IMR-90 (cell line): ENCODE data around the gene C1QL4. TPM values are rescaled to one million over a fixed set of nuclear protein-coding genes. Genes with fewer than 3 reads are reported as not detected.

Experiments
- ATAC-seq: fragments of 200-7000 bp; cut with Tn5 transposase; 2 replicates; pipeline ENCODE4 v1.9.1; 2020; ENCODE audit warnings: low read depth, mild to moderate bottlenecking, moderate library complexity
- BruUV-seq: library from RNA; stranded (reverse); fragments of 400-500 nt; replicated peaks from 2 replicates; lab custom pipeline; 2021; lab: Mats Ljungman, UMichigan
- CTCF ChIA-PET: fragments of 300-600 bp; formaldehyde crosslinking; extraction: SDS; loops from one replicate; lab custom pipeline; 2021; ENCODE audit warnings: antibody characterized with exemption; lab: Yijun Ruan, JAX
- POLR2A ChIA-PET: fragments of 300-600 bp; sonication (Branson Sonifier 250); formaldehyde crosslinking; loops from one replicate; lab custom pipeline; 2022; ENCODE audit warnings: antibody characterized with exemption; ENCODE audit not compliant: unreplicated experiment; lab: Charles Lee
- DNase-seq: peaks from one replicate; pipeline ENCODE4 v3.0.0; 2013
- H2AFZ ChIP-seq: replicated peaks from 2 replicates; pipeline ENCODE3; 2013; ENCODE audit warnings: low read length, mild to moderate bottlenecking; ENCODE audit not compliant: poor library complexity
- H2AK5ac ChIP-seq: 2 replicates; pipeline ENCODE4 v1.6.1; 2013; ENCODE audit warnings: low read depth, low read length, inconsistent platforms
- H2AK9ac ChIP-seq: replicated peaks from 2 replicates; pipeline ENCODE3; 2013; ENCODE audit warnings: mild to moderate bottlenecking, low read depth, low read length, moderate library complexity; ENCODE audit not compliant: poor library complexity
- H2BK120ac ChIP-seq: 2 replicates; pipeline ENCODE4 v1.6.1; 2013; ENCODE audit warnings: low read depth, low read length, inconsistent platforms
- H2BK15ac ChIP-seq: 3 replicates; pipeline ENCODE4 v1.6.1; 2013; ENCODE audit warnings: low read depth, low read length, inconsistent platforms
- H2BK20ac ChIP-seq: 2 replicates; pipeline ENCODE4 v1.6.1; 2013; ENCODE audit warnings: low read depth, mild to moderate bottlenecking, inconsistent platforms, low read length, moderate library complexity
- H2BK5ac ChIP-seq: 2 replicates; pipeline ENCODE4 v1.6.1; 2013; ENCODE audit warnings: mild to moderate bottlenecking, low read depth, low read length, inconsistent platforms; ENCODE audit not compliant: poor library complexity, severe bottlenecking
- H3K14ac ChIP-seq: replicated peaks from 2 replicates; pipeline ENCODE4 v1.6.1; 2013; ENCODE audit warnings: low read depth, low read length, inconsistent platforms
- H3K18ac ChIP-seq: 2 replicates; pipeline ENCODE4 v1.6.1; 2013; ENCODE audit warnings: low read depth, low read length, control low read depth
- H3K23ac ChIP-seq: 2 replicates; pipeline ENCODE4 v1.6.1; 2013; ENCODE audit warnings: low read depth, low read length, inconsistent platforms
- H3K27ac ChIP-seq: 2 replicates; pipeline ENCODE4 v1.5.1; 2013; ENCODE audit warnings: mild to moderate bottlenecking, control low read depth, low read length; ENCODE audit not compliant: insufficient read depth
- H3K27me3 ChIP-seq: 2 replicates; pipeline ENCODE4 v1.6.1; 2013; ENCODE audit warnings: low read length; ENCODE audit not compliant: control insufficient read depth, insufficient read depth
- H3K36me3 ChIP-seq: 2 replicates; pipeline ENCODE4 v1.6.1; 2013; ENCODE audit warnings: low read length, mixed read lengths; ENCODE audit not compliant: control insufficient read depth, insufficient read depth
- H3K4ac ChIP-seq: 2 replicates; pipeline ENCODE4 v1.6.1; 2013; ENCODE audit warnings: low read depth, low read length, inconsistent platforms
- H3K4me1 ChIP-seq: 2 replicates; pipeline ENCODE4 v1.6.1; 2013; ENCODE audit warnings: low read length, mixed read lengths; ENCODE audit not compliant: control insufficient read depth, insufficient read depth
- H3K4me2 ChIP-seq: 2 replicates; pipeline ENCODE4 v1.6.1; 2013; ENCODE audit warnings: low read depth, mild to moderate bottlenecking, control low read depth, low read length, moderate library complexity
- H3K4me3 ChIP-seq: 2 replicates; pipeline ENCODE4 v1.5.1; 2013; ENCODE audit warnings: low read depth, mild to moderate bottlenecking, control low read depth, low read length, moderate library complexity; ENCODE audit not compliant: insufficient read depth
- H3K56ac ChIP-seq: 2 replicates; pipeline ENCODE4 v1.6.1; 2013; ENCODE audit warnings: low read length, inconsistent platforms; ENCODE audit not compliant: insufficient read depth; ENCODE audit errors: extremely low read depth
- H3K79me1 ChIP-seq, 2 experiments: 2 replicates each; pipeline ENCODE4 v1.6.1; 2013; ENCODE audit warnings: low read length in 2 of 2, inconsistent platforms in 1 of 2, low read depth in 1 of 2
- H3K9ac ChIP-seq: 2 replicates; pipeline ENCODE4 v1.6.1; 2013; ENCODE audit warnings: low read depth, low read length, control low read depth
- H3K9me1 ChIP-seq: 2 replicates; pipeline ENCODE4 v1.6.1; 2013; ENCODE audit warnings: low read length, inconsistent platforms; ENCODE audit not compliant: insufficient read depth
- H3K9me3 ChIP-seq: 2 replicates; pipeline ENCODE4 v1.6.1; 2013; ENCODE audit warnings: low read length; ENCODE audit not compliant: control insufficient read depth, insufficient read depth
- H4K20me1 ChIP-seq: 2 replicates; pipeline ENCODE4 v1.6.1; 2013; ENCODE audit warnings: low read length, inconsistent platforms; ENCODE audit not compliant: insufficient read depth
- H4K5ac ChIP-seq: 2 replicates; pipeline ENCODE4 v1.6.1; 2013; ENCODE audit warnings: mild to moderate bottlenecking, low read depth, low read length, control low read depth
- H4K8ac ChIP-seq, 2 experiments: 2 replicates each; pipeline ENCODE4 v1.6.1; 2013; ENCODE audit warnings: low read depth in 2 of 2, low read length in 2 of 2, control low read depth in 1 of 2, inconsistent platforms in 1 of 2
- H4K91ac ChIP-seq: 2 replicates; pipeline ENCODE4 v1.6.1; 2013; ENCODE audit warnings: low read depth, low read length, inconsistent platforms; ENCODE audit not compliant: insufficient read depth
- BHLHE40 ChIP-seq: fragments of 150-350 bp; IDR thresholded peaks from 2 replicates; pipeline ENCODE4 v1.6.1; 2016; ENCODE audit warnings: mild to moderate bottlenecking, low read depth, low read length
- WGBS, 2 experiments: methylation state at CpG; one replicate each; pipeline versions ENCODE4 v1.1.5 to v1.1.7; 2013; ENCODE audit warnings: missing lambda C conversion rate in 2 of 2; ENCODE audit not compliant: insufficient read length in 1 of 2; ENCODE audit errors: extremely low coverage in 2 of 2; 5-methylcytosine and 5-hydroxymethylcytosine counted together
- dilution Hi-C: fragments of 300-500 bp; cut with HindIII; formaldehyde crosslinking; loops from one replicate; pipeline ENCODE4 v1.14.3; 2018; ENCODE audit warnings: low sequenced_read_pairs; ENCODE audit not compliant: unreplicated experiment
- in situ Hi-C: fragments of 300-500 bp; cut with MboI; formaldehyde crosslinking; loops from 3 replicates; pipeline ENCODE4 v1.14.3; 2019; ENCODE audit warnings: low sequenced_read_pairs, inconsistent platforms, mixed read lengths
- intact Hi-C: fragments of 100-400 bp; cut with micrococcal nuclease; formaldehyde crosslinking; loops from 2 replicates; pipeline ENCODE4 v1.10.0; 2022
- polyA plus RNA-seq, 3 experiments: library from polyadenylated mRNA; depleted of rRNA; stranded (reverse); fragments of >200 nt; gene quantifications; 2 replicates each; pipeline ENCODE4 v1.2.3, GENCODE V29; 2012; ENCODE audit warnings: low replicate concordance in 1 of 3
- total RNA-seq: library from RNA; depleted of rRNA; stranded (reverse); fragments of >200 nt; gene quantifications from 2 replicates; pipeline ENCODE4 v1.2.3, GENCODE V29; 2012
- TF ChIP-seq, protein P1 (sequence below): conservative IDR thresholded peaks from 2 replicates; pipeline ENCODE4 v1.5.1; 2012; ENCODE audit warnings: mild to moderate bottlenecking, low read depth, low read length, improper control_type of control experiment

Gene C1QL4
- total and polyA plus RNA-seq, 2 of the 4 experiments (the other 2 are of a cell fraction) = 0.18 to 0.46 TPM

DNA sequence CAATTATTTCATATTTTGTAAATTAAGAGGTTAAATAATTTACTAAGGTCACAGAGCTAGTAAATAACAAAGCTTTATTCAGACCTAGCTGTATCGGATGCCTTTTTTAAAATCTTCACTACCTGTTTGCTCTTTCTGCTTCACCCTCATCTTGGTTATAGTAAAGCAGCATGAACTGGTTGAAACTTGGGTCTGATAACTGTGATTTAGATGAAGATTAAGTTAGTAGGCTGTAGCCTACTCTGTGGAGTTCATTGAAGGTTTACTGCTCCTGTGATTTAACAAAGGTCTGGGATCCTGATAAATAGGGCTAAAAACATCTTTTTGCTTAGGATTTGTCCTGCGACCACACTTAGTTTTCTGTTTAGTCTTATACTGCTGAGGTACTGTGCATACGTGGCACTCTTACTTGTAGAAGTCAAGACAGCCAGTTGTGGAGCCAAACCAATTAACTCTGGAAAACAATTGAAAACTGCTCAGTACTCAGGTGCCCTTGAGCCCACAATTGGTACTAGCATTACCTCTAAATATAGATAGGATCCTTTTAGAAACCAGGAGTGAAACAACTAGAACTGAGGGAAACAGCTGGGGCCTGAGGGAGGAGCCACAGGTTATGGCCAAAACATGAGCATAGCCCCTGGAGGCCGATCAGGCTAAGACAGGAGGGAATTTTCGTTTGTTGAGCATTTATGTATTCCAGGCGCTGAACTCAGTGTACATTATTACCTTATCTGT, 32.6 kb upstream of the C1QL4 start:
- H3K4ac ChIP-seq = peak overlapping the region; percentile 58; the same call in 1 of the 2 replicates
- no peak overlapping the region for H3K27ac ChIP-seq
- peak overlapping the region; percentile 41 for H2BK5ac ChIP-seq
- TF ChIP-seq, protein P1, sequence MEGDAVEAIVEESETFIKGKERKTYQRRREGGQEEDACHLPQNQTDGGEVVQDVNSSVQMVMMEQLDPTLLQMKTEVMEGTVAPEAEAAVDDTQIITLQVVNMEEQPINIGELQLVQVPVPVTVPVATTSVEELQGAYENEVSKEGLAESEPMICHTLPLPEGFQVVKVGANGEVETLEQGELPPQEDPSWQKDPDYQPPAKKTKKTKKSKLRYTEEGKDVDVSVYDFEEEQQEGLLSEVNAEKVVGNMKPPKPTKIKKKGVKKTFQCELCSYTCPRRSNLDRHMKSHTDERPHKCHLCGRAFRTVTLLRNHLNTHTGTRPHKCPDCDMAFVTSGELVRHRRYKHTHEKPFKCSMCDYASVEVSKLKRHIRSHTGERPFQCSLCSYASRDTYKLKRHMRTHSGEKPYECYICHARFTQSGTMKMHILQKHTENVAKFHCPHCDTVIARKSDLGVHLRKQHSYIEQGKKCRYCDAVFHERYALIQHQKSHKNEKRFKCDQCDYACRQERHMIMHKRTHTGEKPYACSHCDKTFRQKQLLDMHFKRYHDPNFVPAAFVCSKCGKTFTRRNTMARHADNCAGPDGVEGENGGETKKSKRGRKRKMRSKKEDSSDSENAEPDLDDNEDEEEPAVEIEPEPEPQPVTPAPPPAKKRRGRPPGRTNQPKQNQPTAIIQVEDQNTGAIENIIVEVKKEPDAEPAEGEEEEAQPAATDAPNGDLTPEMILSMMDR = peak; percentile 41
- no peak for TF ChIP-seq BHLHE40
- peaks cover 40% of the 10 kb centered on the region for H4K20me1 ChIP-seq
- peak overlapping the region; percentile 84 for H3K4me2 ChIP-seq
- H3K14ac ChIP-seq = peak overlapping the region; percentile 34; the same call in 1 of the 2 replicates
- H4K5ac ChIP-seq = peak overlapping the region; percentile 7; the same call in 1 of the 2 replicates
- peak overlapping the region; percentile 14 to 15; a peak in 2 of 4 replicates for H4K8ac ChIP-seq
- intact Hi-C loops = no loop called here
- H2AK9ac ChIP-seq = no peak overlapping the region
- no peaks in the 10 kb centered on the region for H3K9me3 ChIP-seq
- in situ Hi-C loops = no loop called here
- H3K27me3 ChIP-seq = no peaks in the 10 kb centered on the region
- H3K56ac ChIP-seq = no peak overlapping the region
- ChIA-PET CTCF (interaction anchor here (0.6 to 2.6 kb wide), 2 partner anchors 11 to 144 kb away, joined by 4 to 7 read pairs; no protein-coding TSS in a partner anchor), POLR2A (no interaction called here)
- 0 out of 2 replicates have a peak overlapping the region, but pooled peaks have one; percentile 29 for H2AK5ac ChIP-seq
- peaks cover 4% of the 10 kb centered on the region; the same call in 1 of the 2 replicates for H3K9me1 ChIP-seq
- ATAC-seq (no peak), DNase-seq (peak; percentile 54)
- no peak overlapping the region; the same call in 2 of the 3 replicates for H2BK15ac ChIP-seq
- H3K4me3 ChIP-seq = peak overlapping the region; percentile 24; the same call in 1 of the 2 replicates
- H3K9ac ChIP-seq = peak overlapping the region; percentile 16; the same call in 1 of the 2 replicates
- H3K23ac ChIP-seq = peak overlapping the region; percentile 26; the same call in 1 of the 2 replicates
- BruUV-seq = TSS peak; percentile 17
- H2BK20ac ChIP-seq = no peak overlapping the region
- dilution Hi-C loops = loop anchor here (25.0 kb wide), 1 partner anchor 143 kb away; no protein-coding TSS in a partner anchor
- H2BK120ac ChIP-seq = no peak overlapping the region
- 76% methylated on average over 2 of the region's 6 CpGs; no CpG with 5 or more reads in 1 of the 2 experiments for WGBS, 2 experiments
- H4K91ac ChIP-seq = no peak overlapping the region
- H3K36me3 ChIP-seq = peaks cover 4% of the 10 kb centered on the region
- H3K18ac ChIP-seq = peak overlapping the region; percentile 32; the same call in 1 of the 2 replicates
- no peak overlapping the region for H2AFZ ChIP-seq
- peaks cover 3 to 54% of the 10 kb centered on the region in 2 experiments; a peak in 2 of 4 replicates for H3K79me1 ChIP-seq
- peaks cover 6% of the 10 kb centered on the region; the same call in 1 of the 2 replicates for H3K4me1 ChIP-seq
